KMS-11 (cell line): Measurements from ENCODE around the gene RAB17.

Experiments
- H2AFZ ChIP-seq: fragments of 200-600 bp; sonication (generic); 2 replicates; pipeline ENCODE4 v1.6.1; 2016; ENCODE audit warnings: antibody characterized with exemption, mixed run types, low read depth
- H3K27ac ChIP-seq: fragments of 200-600 bp; sonication (generic); 2 replicates; pipeline ENCODE4 v1.6.1; 2016; ENCODE audit warnings: mild to moderate bottlenecking, mixed run types
- H3K27me3 ChIP-seq: fragments of 200-600 bp; sonication (generic); 2 replicates; pipeline ENCODE4 v1.6.1; 2017; ENCODE audit warnings: mild to moderate bottlenecking, low read depth, mixed run types, moderate library complexity; ENCODE audit not compliant: insufficient read depth
- H3K36me3 ChIP-seq: fragments of 200-600 bp; sonication (generic); 2 replicates; pipeline ENCODE4 v1.6.1; 2017; ENCODE audit warnings: mild to moderate bottlenecking, mixed run types; ENCODE audit not compliant: insufficient read depth
- H3K4me1 ChIP-seq: fragments of 200-600 bp; sonication (generic); 2 replicates; pipeline ENCODE4 v1.6.1; 2016; ENCODE audit warnings: mild to moderate bottlenecking, low read depth, mixed run types; ENCODE audit not compliant: poor library complexity, severe bottlenecking
- H3K4me2 ChIP-seq: fragments of 200-600 bp; sonication (generic); 2 replicates; pipeline ENCODE4 v1.7.0; 2016; ENCODE audit warnings: mild to moderate bottlenecking, mixed run types
- H3K4me3 ChIP-seq: fragments of 200-600 bp; sonication (generic); IDR thresholded peaks from 2 replicates; pipeline ENCODE4 v1.6.1; 2017; ENCODE audit warnings: low read depth, low read length, mixed read lengths; ENCODE audit not compliant: insufficient read depth
- H3K79me2 ChIP-seq: fragments of 200-600 bp; sonication (generic); 2 replicates; pipeline ENCODE4 v1.6.1; 2016; ENCODE audit warnings: low read depth, mixed run types; ENCODE audit not compliant: insufficient read depth
- H3K9ac ChIP-seq: fragments of 200-600 bp; sonication (generic); 2 replicates; pipeline ENCODE4 v1.6.1; 2016; ENCODE audit warnings: mild to moderate bottlenecking, mixed run types
- H4K20me1 ChIP-seq: fragments of 200-600 bp; sonication (generic); 2 replicates; pipeline ENCODE4 v1.6.1; 2016; ENCODE audit warnings: mild to moderate bottlenecking, mixed run types; ENCODE audit not compliant: insufficient read depth
- CTCF ChIP-seq: fragments of 200-600 bp; sonication (generic); conservative IDR thresholded peaks from 2 replicates; pipeline ENCODE4 v1.6.1; 2017; ENCODE audit warnings: low read depth, mild to moderate bottlenecking, antibody characterized with exemption, low read length, moderate library complexity, mixed read lengths

Gene RAB17

DNA sequence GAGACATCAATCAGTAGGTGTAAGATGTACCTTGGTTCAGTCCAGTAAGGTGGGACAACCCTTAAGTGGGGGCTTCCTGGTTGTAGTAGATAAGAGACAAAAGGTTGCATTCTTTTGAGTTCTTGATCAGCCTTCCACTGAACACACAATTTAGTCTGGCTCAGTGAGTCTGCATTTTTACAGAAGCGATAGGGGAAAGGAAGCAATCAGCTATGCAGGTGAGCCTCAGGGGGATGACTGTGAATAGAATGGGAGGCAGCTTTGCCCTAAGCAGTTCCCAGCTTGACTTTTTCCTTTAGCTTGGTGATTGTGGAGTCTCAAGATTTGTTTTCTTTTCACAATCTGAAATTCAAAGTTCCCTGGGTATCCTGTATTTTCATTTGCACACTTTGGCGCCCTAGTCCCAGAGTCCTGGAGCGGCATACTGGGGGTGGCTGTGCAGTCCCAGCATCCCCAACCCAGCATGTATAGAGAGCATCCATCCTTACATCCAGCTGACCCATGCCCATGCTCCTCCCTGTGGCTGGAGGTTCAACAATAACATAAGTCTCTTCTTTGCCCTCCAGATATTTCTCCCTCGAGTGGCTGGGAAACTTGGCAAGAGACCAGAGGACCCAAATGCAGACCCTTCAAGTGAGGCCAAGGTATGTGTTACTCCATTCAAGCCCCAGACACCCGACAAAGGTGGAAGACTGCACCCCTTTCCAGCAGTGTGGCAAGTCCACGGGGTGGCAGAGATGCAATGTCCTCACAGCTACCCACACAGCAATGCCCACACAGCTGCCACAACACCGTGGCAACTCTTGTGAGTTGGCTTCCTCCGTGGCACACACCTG is 44.3 kb downstream of the RAB17 start:
- Histone ChIP-seq H3K79me2 (no peaks in the 10 kb centered on the region), H4K20me1 (no peaks in the 10 kb centered on the region), H3K4me3 (no peak overlapping the region), H3K4me2 (no peak overlapping the region), H3K27ac (no peak overlapping the region), H3K36me3 (no peaks in the 10 kb centered on the region), H3K9ac (no peak overlapping the region), H3K4me1 (no peaks in the 10 kb centered on the region), H2AFZ (no peak overlapping the region), H3K27me3 (peaks cover 4% of the 10 kb centered on the region; the same call in 1 of the 2 replicates)
- no peak for TF ChIP-seq CTCF

GRCh38 chr2:237542001-237542704 is 48.4 kb downstream of the RAB17 start:
- H3K4me3 ChIP-seq: no peak overlapping the region
- no peaks in the 10 kb centered on the region for H4K20me1 ChIP-seq
- H3K4me1 ChIP-seq: no peaks in the 10 kb centered on the region
- no peak for TF ChIP-seq CTCF
- H3K27me3 ChIP-seq: peaks cover 4% of the 10 kb centered on the region; the same call in 1 of the 2 replicates
- no peak overlapping the region for H3K4me2 ChIP-seq
- no peak overlapping the region for H3K9ac ChIP-seq
- H3K27ac ChIP-seq: no peak overlapping the region
- H2AFZ ChIP-seq: no peak overlapping the region
- no peaks in the 10 kb centered on the region for H3K79me2 ChIP-seq
- no peaks in the 10 kb centered on the region for H3K36me3 ChIP-seq

DNA sequence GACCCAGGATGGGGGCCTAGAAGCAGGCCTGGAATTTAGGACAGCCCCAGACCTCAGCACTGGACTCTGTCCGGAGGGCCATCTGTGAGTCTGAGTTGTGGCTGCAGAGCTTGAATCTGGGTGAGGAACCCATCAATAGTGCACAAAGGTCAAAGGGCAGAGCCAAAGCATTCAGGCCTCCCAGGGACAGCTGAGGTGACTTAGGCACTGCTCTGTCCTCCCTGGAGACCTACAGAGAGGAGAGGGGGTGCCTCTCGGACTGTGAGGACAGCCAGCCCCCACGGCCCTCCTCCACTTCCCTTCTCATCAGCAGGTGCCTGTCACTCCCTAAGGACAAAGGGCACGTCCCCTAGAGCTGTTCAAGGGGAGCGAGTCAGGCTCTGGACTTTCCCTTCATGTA is 49.3 kb downstream of the RAB17 start:
- Histone ChIP-seq H3K36me3 (no peaks in the 10 kb centered on the region), H3K9ac (no peak overlapping the region)

DNA sequence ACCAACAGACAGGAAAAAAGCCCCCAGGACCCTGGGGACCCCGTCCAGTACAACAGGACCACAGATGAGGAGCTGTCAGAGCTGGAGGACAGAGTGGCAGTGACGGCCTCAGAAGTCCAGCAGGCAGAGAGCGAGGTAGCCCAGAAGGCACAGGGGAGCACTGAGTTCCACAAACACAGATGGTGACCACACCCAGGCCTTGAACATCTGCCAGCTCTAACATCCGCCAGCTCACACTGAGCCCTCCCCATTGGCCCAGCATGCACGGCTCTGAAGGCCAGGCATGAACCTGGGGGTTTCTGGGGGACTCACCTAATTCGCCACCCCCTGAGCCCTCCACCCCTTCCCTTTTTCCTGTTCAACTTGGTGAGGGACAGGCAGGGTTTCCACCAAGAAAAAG is 49.7 kb downstream of the RAB17 start:
- Histone ChIP-seq H3K36me3 (no peaks in the 10 kb centered on the region), H3K27ac (no peak overlapping the region), H3K4me2 (no peak overlapping the region), H3K9ac (no peak overlapping the region), H3K27me3 (peaks cover 4% of the 10 kb centered on the region; the same call in 1 of the 2 replicates), H3K4me3 (no peak overlapping the region), H3K4me1 (no peaks in the 10 kb centered on the region), H2AFZ (no peak overlapping the region), H3K79me2 (no peaks in the 10 kb centered on the region), H4K20me1 (no peaks in the 10 kb centered on the region)
- TF ChIP-seq CTCF: no peak

More for the DNA sequence above, 49.3 kb downstream of the RAB17 start:
- no peaks in the 10 kb centered on the region for H3K4me1 ChIP-seq
- no peak overlapping the region for H2AFZ ChIP-seq
- H4K20me1 ChIP-seq: no peaks in the 10 kb centered on the region
- no peaks in the 10 kb centered on the region for H3K79me2 ChIP-seq
- H3K27ac ChIP-seq: no peak overlapping the region
- H3K27me3 ChIP-seq: peaks cover 4% of the 10 kb centered on the region; the same call in 1 of the 2 replicates
- H3K4me3 ChIP-seq: no peak overlapping the region
- H3K4me2 ChIP-seq: no peak overlapping the region
- TF ChIP-seq CTCF: no peak
